RCC 7860 (cell line): ENCODE results near the gene RNU2-63P.
A peak's percentile ranks its signal among the peaks of the same experiment; 100 is the strongest.
"Not testable (repeated sequence)": the region's sequence is repeated elsewhere in the genome, so short reads cannot be mapped to it uniquely, and the experiment has no call there.

Experiments
- DNase-seq: peaks from one replicate; pipeline ENCODE4 v3.0.0-alpha.2; 2015; ENCODE audit warnings: low spot score
- FAIRE-seq: peaks from 2 replicates; lab custom pipeline; 2012; peaks lifted over from hg19 to GRCh38; lab: Jason Lieb, UNC

RNU2-63P gene

GRCh38 chr2:88032070-88032702 is 15.8 kb upstream of the RNU2-63P start:
- DNase-seq (no peak), FAIRE-seq (no peak)

- no peak for FAIRE-seq
- DNase-seq = no peak
Measured at GRCh38 chr2:88028931-88029330, 12.6 kb upstream of the RNU2-63P start.

- FAIRE-seq = no peak
Measured at GRCh38 chr2:88027697-88028389, 11.5 kb upstream of the RNU2-63P start.

GRCh38 chr2:88024509-88024908 is 8.2 kb upstream of the RNU2-63P start:
- FAIRE-seq (no peak), DNase-seq (no peak)

More at GRCh38 chr2:88027697-88028389, 11.5 kb upstream of the RNU2-63P start:
- no peak for DNase-seq

- DNase-seq = no peak
- FAIRE-seq = no peak
Measured at GRCh38 chr2:88022669-88022921, 6.2 kb upstream of the RNU2-63P start.

GRCh38 chr2:88019985-88020384 is 3.6 kb upstream of the RNU2-63P start:
- FAIRE-seq = no peak
- DNase-seq = no peak

- DNase-seq (no peak), FAIRE-seq (no peak)
Measured at GRCh38 chr2:88018909-88019308, 2.6 kb upstream of the RNU2-63P start.

GRCh38 chr2:88018077-88018805 is 1.9 kb upstream of the RNU2-63P start:
- not testable (repeated sequence) for FAIRE-seq
- DNase-seq = peak; percentile 17

GRCh38 chr2:88017780-88018038 is 1.4 kb upstream of the RNU2-63P start:
- not testable (repeated sequence) for FAIRE-seq

GRCh38 chr2:88016960-88017779 is 823 bp upstream of the RNU2-63P start:
- FAIRE-seq (no peak), DNase-seq (peak; percentile 53)

More at GRCh38 chr2:88017780-88018038, 1.4 kb upstream of the RNU2-63P start:
- not testable (repeated sequence) for DNase-seq

- FAIRE-seq = no peak
- no peak for DNase-seq
Measured at GRCh38 chr2:88011011-88011410, 5.3 kb downstream of the RNU2-63P start.

- no peak for FAIRE-seq
Measured at GRCh38 chr2:88010136-88010535, 6.2 kb downstream of the RNU2-63P start.

GRCh38 chr2:88006912-88007439 is 9.4 kb downstream of the RNU2-63P start:
- DNase-seq (no peak), FAIRE-seq (no peak)

More at GRCh38 chr2:88010136-88010535, 6.2 kb downstream of the RNU2-63P start:
- no peak for DNase-seq

GRCh38 chr2:88005776-88006175 is 10.6 kb downstream of the RNU2-63P start:
- DNase-seq = no peak
- no peak for FAIRE-seq

- DNase-seq = no peak
- no peak for FAIRE-seq
Measured at GRCh38 chr2:88003074-88003755, 13.1 kb downstream of the RNU2-63P start.

- DNase-seq (no peak), FAIRE-seq (no peak)
Measured at GRCh38 chr2:88002359-88002707, 14.0 kb downstream of the RNU2-63P start.

- FAIRE-seq, DNase-seq: not testable (repeated sequence)
Measured at GRCh38 chr2:88000474-88000873, 15.9 kb downstream of the RNU2-63P start.

GRCh38 chr2:87996570-87996969 is 19.8 kb downstream of the RNU2-63P start:
- DNase-seq (no peak), FAIRE-seq (no peak)

GRCh38 chr2:87995756-87996155 is 20.6 kb downstream of the RNU2-63P start:
- no peak for FAIRE-seq
- no peak for DNase-seq

- not testable (repeated sequence) for FAIRE-seq, DNase-seq
Measured at GRCh38 chr2:87994304-87994850, 22.0 kb downstream of the RNU2-63P start.
